Vagina (tissue), 2 donors: ENCODE measurements around the gene LAMC1. TPM values are rescaled to one million over a fixed set of nuclear protein-coding genes. Genes with fewer than 3 reads are reported as not detected.

Experiments
- DNase-seq, 2 donors: peaks; one replicate each; pipeline ENCODE4 v3.0.0-alpha.2; 2017; ENCODE audit errors: extremely low spot score in 2 of 2
- H3K27ac ChIP-seq: fragments of 200-600 bp; sonication (generic); one replicate; pipeline ENCODE4 v1.5.1; 2019
- H3K27me3 ChIP-seq: fragments of 200-600 bp; sonication (generic); one replicate; pipeline ENCODE4 v1.5.1; 2019
- H3K36me3 ChIP-seq, 2 donors: fragments of 200-600 bp; sonication (generic); one replicate each; pipeline ENCODE4 v1.5.1; 2017 to 2019
- H3K4me1 ChIP-seq: fragments of 200-600 bp; sonication (generic); one replicate; pipeline ENCODE4 v1.5.1; 2019
- H3K4me3 ChIP-seq, 2 donors: fragments of 200-600 bp; sonication (generic); 1 replicate in 1 of 2; 2 replicates in 1 of 2; pipeline ENCODE4 v1.5.1; 2016 to 2019
- H3K9me3 ChIP-seq: fragments of 200-600 bp; sonication (generic); one replicate; pipeline ENCODE4 v1.5.1; 2019
- CTCF ChIP-seq, 3 experiments: fragments of 450-650 bp in 2 of 3; fragments of 200-600 bp in 1 of 3; sonication (generic) in 1 of 3; IDR thresholded peaks; one replicate each; pipeline ENCODE4 v1.5.1; 2017 to 2019; ENCODE audit warnings: antibody characterized with exemption in 3 of 3, mild to moderate bottlenecking in 2 of 3, moderate library complexity in 2 of 3
- POLR2A ChIP-seq, 2 donors: fragments of 450-650 bp; IDR thresholded peaks; one replicate each; pipeline ENCODE4 v1.6.1; 2017; ENCODE audit warnings: antibody characterized with exemption in 2 of 2, mild to moderate bottlenecking in 2 of 2, moderate library complexity in 2 of 2
- POLR2AphosphoS5 ChIP-seq, 2 donors: sonication (generic); formaldehyde crosslinking; IDR thresholded peaks; one replicate each; pipeline ENCODE4 v1.9.0; 2017; ENCODE audit warnings: antibody characterized with exemption in 2 of 2, mild to moderate bottlenecking in 2 of 2, low read depth in 1 of 2; ENCODE audit not compliant: insufficient read depth in 1 of 2
- intact Hi-C: fragments of 100-400 bp; cut with DNase I; formaldehyde crosslinking; loops from one replicate; pipeline ENCODE4 v1.15.1; 2023
- total RNA-seq: library from RNA; depleted of rRNA; stranded (reverse); fragments of >200 nt; gene quantifications from one replicate; pipeline ENCODE4 v1.2.3, GENCODE V29; 2016

LAMC1 gene
- total RNA-seq, 1 donor from 2014 or later = 217 TPM

- peaks cover 84% of the 10 kb centered on the region for H3K4me1 ChIP-seq
- H3K27ac ChIP-seq = no peak overlapping the region
- no peak for DNase-seq
- no peaks in the 10 kb centered on the region for H3K9me3 ChIP-seq
- no peak overlapping the region for H3K4me3 ChIP-seq
- intact Hi-C loops = no loop called here
- TF ChIP-seq POLR2AphosphoS5 (IDR thresholded peaks at IDR 0.05; ENCODE audit: insufficient read depth in 1 of 2, low read depth in 1 of 2) (no peak), CTCF (IDR thresholded peaks at IDR 0.05) (no peak), POLR2A (IDR thresholded peaks at IDR 0.05) (no peak)
- H3K36me3 ChIP-seq = no peaks in the 10 kb centered on the region
- no peaks in the 10 kb centered on the region for H3K27me3 ChIP-seq
Measured at GRCh38 chr1:183093066-183093668, 69.9 kb downstream of the LAMC1 start.

GRCh38 chr1:183093786-183094298 lies 70.6 kb downstream of the LAMC1 start:
- no peak for DNase-seq
- intact Hi-C loops = no loop called here
- H3K4me1 ChIP-seq = peaks cover 81% of the 10 kb centered on the region
- no peaks in the 10 kb centered on the region for H3K36me3 ChIP-seq
- no peak overlapping the region for H3K27ac ChIP-seq
- H3K9me3 ChIP-seq = no peaks in the 10 kb centered on the region
- H3K4me3 ChIP-seq = no peak overlapping the region
- no peak for TF ChIP-seq POLR2AphosphoS5 (IDR thresholded peaks at IDR 0.05; ENCODE audit: insufficient read depth in 1 of 2, low read depth in 1 of 2)
- TF ChIP-seq CTCF (IDR thresholded peaks at IDR 0.05) = no peak
- TF ChIP-seq POLR2A (IDR thresholded peaks at IDR 0.05) = no peak
- H3K27me3 ChIP-seq = no peaks in the 10 kb centered on the region

GRCh38 chr1:183094351-183094750 lies 71.1 kb downstream of the LAMC1 start:
- Histone ChIP-seq H3K36me3 (no peaks in the 10 kb centered on the region), H3K27ac (no peak overlapping the region), H3K9me3 (no peaks in the 10 kb centered on the region), H3K4me1 (peaks cover 79% of the 10 kb centered on the region), H3K4me3 (no peak overlapping the region), H3K27me3 (no peaks in the 10 kb centered on the region)
- DNase-seq = no peak
- TF ChIP-seq POLR2A (IDR thresholded peaks at IDR 0.05) (no peak), POLR2AphosphoS5 (IDR thresholded peaks at IDR 0.05; ENCODE audit: insufficient read depth in 1 of 2, low read depth in 1 of 2) (no peak), CTCF (IDR thresholded peaks at IDR 0.05) (no peak)
- intact Hi-C loops = no loop called here

GRCh38 chr1:183096351-183096750 lies 73.1 kb downstream of the LAMC1 start:
- intact Hi-C loops = no loop called here
- no peaks in the 10 kb centered on the region for H3K9me3 ChIP-seq
- peaks cover 79% of the 10 kb centered on the region for H3K4me1 ChIP-seq
- no peaks in the 10 kb centered on the region for H3K27me3 ChIP-seq
- no peak for TF ChIP-seq POLR2AphosphoS5 (IDR thresholded peaks at IDR 0.05; ENCODE audit: insufficient read depth in 1 of 2, low read depth in 1 of 2)
- TF ChIP-seq POLR2A (IDR thresholded peaks at IDR 0.05) = no peak
- no peak for TF ChIP-seq CTCF (IDR thresholded peaks at IDR 0.05)
- DNase-seq = no peak
- peak overlapping the region; percentile 37 for H3K27ac ChIP-seq
- no peaks in the 10 kb centered on the region for H3K36me3 ChIP-seq
- no peak overlapping the region for H3K4me3 ChIP-seq

- Histone ChIP-seq H3K27me3 (no peaks in the 10 kb centered on the region), H3K4me3 (no peak overlapping the region), H3K9me3 (no peaks in the 10 kb centered on the region), H3K36me3 (no peaks in the 10 kb centered on the region), H3K27ac (peak overlapping the region; percentile 37), H3K4me1 (peaks cover 79% of the 10 kb centered on the region)
- no peak for DNase-seq
- intact Hi-C loops = no loop called here
- TF ChIP-seq CTCF (IDR thresholded peaks at IDR 0.05) (no peak), POLR2AphosphoS5 (IDR thresholded peaks at IDR 0.05; ENCODE audit: insufficient read depth in 1 of 2, low read depth in 1 of 2) (no peak), POLR2A (IDR thresholded peaks at IDR 0.05) (no peak)
Measured at GRCh38 chr1:183096894-183097293, 73.7 kb downstream of the LAMC1 start.
